ENCODE data around the gene AK5. TPM values are rescaled to one million over a fixed set of nuclear protein-coding genes. Genes with fewer than 3 reads are reported as not detected.

The AK5 gene
- total and polyA plus RNA-seq, 2 of the 4 experiments (the other 2 are of a cell fraction), result 22.5 to 25.8 TPM

DNA sequence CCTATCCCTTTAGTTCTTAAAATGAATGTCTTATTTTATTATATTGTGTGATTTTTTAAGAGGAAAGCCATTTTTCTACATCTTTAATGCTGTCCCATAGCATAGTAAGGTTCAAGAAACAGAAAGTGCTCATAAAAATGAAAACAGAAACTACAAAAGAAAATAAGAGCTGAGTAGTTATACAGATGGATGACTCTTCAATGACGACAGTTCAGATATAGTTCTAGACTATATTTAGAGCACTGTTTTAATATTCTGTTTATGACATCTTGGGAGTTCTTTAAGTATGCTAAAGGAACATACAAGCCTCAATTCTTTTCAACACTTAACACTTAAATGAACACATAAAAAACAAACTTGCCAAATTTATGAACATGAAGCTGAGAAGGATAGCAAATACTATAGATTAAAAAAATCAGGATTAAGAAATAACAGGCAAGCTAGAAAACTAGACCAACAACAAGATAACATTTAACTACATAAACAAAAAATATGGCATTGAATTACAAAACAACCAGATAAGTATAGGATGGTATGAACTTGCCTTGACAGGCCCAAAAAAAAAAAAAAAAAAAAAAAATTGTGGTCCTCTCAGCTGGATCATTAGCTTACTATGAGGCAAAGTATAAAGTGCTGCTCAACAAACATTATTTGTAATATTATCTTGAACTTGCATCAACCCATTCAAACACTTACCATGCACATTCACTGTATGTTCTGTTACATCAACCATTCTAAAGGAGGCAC is 312.7 kb downstream of the AK5 start:
- Histone ChIP-seq H4K5ac (ENCODE audit: low read depth, low read length) (no peak overlapping the region), H3K9ac (ENCODE audit: low read depth, low read length) (no peak overlapping the region), H2AK9ac (replicated peaks; ENCODE audit: low read depth, low read length, poor library complexity) (no peak overlapping the region), H3K4ac (ENCODE audit: low read depth, low read length) (no peak overlapping the region), H3K27me3 (ENCODE audit: control insufficient read depth, insufficient read depth, low read length) (no peaks in the 10 kb centered on the region), H2BK5ac (ENCODE audit: low read depth, low read length, poor library complexity, severe bottlenecking) (no peak overlapping the region), H3K4me1 (ENCODE audit: control insufficient read depth, insufficient read depth, low read length) (no peaks in the 10 kb centered on the region), H2BK15ac (ENCODE audit: low read depth, low read length) (no peak overlapping the region), H3K4me2 (ENCODE audit: low read depth, low read length) (no peak overlapping the region), H3K27ac (ENCODE audit: insufficient read depth, low read length) (no peak overlapping the region), H2AFZ (replicated peaks; ENCODE audit: low read length, poor library complexity) (no peak overlapping the region), H3K23ac (ENCODE audit: low read depth, low read length) (no peak overlapping the region), H3K79me1 (ENCODE audit: low read depth in 1 of 2, low read length in 2 of 2) (peaks cover 13 to 52% of the 10 kb centered on the region in 2 experiments; a peak in 3 of 4 replicates), H3K36me3 (ENCODE audit: control insufficient read depth, insufficient read depth, low read length) (peaks cover 1% of the 10 kb centered on the region), H4K8ac (ENCODE audit: low read depth in 2 of 2, low read length in 2 of 2) (no peak overlapping the region), H4K91ac (ENCODE audit: insufficient read depth, low read depth, low read length) (no peak overlapping the region), H2AK5ac (ENCODE audit: low read depth, low read length) (no peak overlapping the region), H3K14ac (replicated peaks; ENCODE audit: low read depth, low read length) (no peak overlapping the region), H3K56ac (ENCODE audit: extremely low read depth, insufficient read depth, low read length) (no peak overlapping the region), H3K9me1 (ENCODE audit: insufficient read depth, low read length) (no peaks in the 10 kb centered on the region), H3K4me3 (ENCODE audit: insufficient read depth, low read depth, low read length) (no peak overlapping the region), H2BK120ac (ENCODE audit: low read depth, low read length) (no peak overlapping the region), H2BK20ac (ENCODE audit: low read depth, low read length) (no peak overlapping the region), H4K20me1 (ENCODE audit: insufficient read depth, low read length) (no peaks in the 10 kb centered on the region), H3K9me3 (ENCODE audit: control insufficient read depth, insufficient read depth, low read length) (no peaks in the 10 kb centered on the region), H3K18ac (ENCODE audit: low read depth, low read length) (no peak overlapping the region)
- ATAC-seq (ENCODE audit: low read depth) (no peak), DNase-seq (peak; percentile 5)
- WGBS, 2 experiments (ENCODE audit: extremely low coverage in 2 of 2, insufficient read length in 1 of 2), result no CpG with 5 or more reads among the region's 1 CpG
- in situ Hi-C loops (cut with MboI; ENCODE audit: low sequenced_read_pairs), result loop anchor here (25.0 kb wide), 1 partner anchor 518 kb away; no protein-coding TSS in a partner anchor
- dilution Hi-C loops (cut with HindIII; ENCODE audit: low sequenced_read_pairs, unreplicated experiment), result no loop called here
- intact Hi-C loops (cut with micrococcal nuclease), result no loop called here
- TF ChIP-seq MAFK (IDR thresholded peaks at IDR 0.05; ENCODE audit: low read depth, low read length), result no peak
- no peak for TF ChIP-seq RFX5 (IDR thresholded peaks at IDR 0.05; ENCODE audit: low read depth, low read length)
- no TSS peak for BruUV-seq (replicated peaks)
- POLR2A ChIA-PET (ENCODE audit: unreplicated experiment), result no interaction called here
- CTCF ChIA-PET, result interaction anchor here (0.6 to 1.5 kb wide), 4 partner anchors 9 to 34 kb away, joined by 3 to 6 read pairs (median 3); no protein-coding TSS in a partner anchor
